Measurements from ENCODE around the gene MAPKAPK2. TPM values are rescaled to one million over a fixed set of nuclear protein-coding genes. Genes with fewer than 3 reads are reported as not detected.

The MAPKAPK2 gene
- total RNA-seq, 4 donors from 2014 or later = 37.8 to 63.3 (median 42.9) TPM

DNA sequence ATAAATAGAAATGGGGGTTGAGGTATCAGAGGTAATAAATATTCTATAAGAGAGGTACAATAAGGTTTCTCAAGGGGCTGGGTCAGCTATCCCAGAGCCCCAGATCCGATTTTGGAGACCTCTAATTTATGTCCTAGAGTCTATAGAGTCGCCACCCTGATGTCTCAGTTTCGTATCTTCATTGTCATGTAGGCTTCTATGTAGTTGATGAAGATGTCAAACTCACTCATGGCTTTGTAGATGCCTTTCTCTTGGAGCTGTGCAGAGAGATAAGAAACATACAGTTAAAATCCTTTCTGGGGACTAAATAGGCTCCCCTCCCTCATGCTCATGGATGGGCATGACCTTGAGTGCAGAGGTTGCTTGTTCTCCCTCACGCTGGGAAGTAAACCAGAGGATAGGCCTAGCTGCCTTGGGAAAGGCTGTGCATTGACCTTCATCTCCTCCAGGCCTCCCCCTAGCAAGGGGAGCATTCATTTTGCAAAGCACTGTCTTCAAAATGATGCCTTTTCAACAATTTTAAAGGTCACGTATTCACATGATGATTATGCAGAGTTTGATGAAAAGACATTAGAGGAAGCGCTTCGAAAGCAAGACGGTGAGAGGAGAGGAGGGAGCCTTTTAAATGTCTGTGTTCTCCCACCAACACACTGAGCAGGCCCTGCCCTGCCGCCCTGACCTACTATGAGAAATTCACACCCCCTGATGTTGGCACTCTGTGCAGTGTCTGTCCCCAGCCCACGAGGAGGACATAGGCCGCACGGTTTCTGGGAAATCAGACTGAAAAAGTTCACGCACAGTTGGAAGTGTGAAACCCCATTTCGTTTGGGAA is 84.0 kb downstream of the MAPKAPK2 start:
- TF ChIP-seq, protein P1, sequence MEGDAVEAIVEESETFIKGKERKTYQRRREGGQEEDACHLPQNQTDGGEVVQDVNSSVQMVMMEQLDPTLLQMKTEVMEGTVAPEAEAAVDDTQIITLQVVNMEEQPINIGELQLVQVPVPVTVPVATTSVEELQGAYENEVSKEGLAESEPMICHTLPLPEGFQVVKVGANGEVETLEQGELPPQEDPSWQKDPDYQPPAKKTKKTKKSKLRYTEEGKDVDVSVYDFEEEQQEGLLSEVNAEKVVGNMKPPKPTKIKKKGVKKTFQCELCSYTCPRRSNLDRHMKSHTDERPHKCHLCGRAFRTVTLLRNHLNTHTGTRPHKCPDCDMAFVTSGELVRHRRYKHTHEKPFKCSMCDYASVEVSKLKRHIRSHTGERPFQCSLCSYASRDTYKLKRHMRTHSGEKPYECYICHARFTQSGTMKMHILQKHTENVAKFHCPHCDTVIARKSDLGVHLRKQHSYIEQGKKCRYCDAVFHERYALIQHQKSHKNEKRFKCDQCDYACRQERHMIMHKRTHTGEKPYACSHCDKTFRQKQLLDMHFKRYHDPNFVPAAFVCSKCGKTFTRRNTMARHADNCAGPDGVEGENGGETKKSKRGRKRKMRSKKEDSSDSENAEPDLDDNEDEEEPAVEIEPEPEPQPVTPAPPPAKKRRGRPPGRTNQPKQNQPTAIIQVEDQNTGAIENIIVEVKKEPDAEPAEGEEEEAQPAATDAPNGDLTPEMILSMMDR (IDR thresholded peaks at IDR 0.05; ENCODE audit: low read depth) = no peak

DNA sequence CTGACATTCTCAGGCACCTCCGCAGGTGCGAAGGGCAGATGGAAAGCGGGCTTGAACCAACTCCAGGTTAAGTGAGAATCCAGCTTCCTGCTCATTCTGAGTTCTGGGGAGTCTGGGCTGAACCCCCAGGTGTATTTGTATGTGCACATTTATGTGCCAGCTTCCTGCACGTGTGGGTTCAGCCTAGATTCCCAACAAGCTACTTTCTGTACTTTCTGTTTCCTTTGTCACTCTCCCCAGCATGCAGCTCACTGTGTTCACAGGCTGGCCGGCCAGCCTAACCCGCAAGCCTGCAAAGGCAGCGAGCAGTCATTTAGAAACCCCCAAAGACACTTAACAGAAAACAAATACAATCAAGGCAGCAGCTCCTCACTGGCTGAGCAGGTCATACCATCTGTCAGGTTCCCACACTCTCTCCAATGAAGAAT is 84.6 kb downstream of the MAPKAPK2 start:
- TF ChIP-seq, protein P1 (IDR thresholded peaks at IDR 0.05; ENCODE audit: low read depth) = no peak

DNA sequence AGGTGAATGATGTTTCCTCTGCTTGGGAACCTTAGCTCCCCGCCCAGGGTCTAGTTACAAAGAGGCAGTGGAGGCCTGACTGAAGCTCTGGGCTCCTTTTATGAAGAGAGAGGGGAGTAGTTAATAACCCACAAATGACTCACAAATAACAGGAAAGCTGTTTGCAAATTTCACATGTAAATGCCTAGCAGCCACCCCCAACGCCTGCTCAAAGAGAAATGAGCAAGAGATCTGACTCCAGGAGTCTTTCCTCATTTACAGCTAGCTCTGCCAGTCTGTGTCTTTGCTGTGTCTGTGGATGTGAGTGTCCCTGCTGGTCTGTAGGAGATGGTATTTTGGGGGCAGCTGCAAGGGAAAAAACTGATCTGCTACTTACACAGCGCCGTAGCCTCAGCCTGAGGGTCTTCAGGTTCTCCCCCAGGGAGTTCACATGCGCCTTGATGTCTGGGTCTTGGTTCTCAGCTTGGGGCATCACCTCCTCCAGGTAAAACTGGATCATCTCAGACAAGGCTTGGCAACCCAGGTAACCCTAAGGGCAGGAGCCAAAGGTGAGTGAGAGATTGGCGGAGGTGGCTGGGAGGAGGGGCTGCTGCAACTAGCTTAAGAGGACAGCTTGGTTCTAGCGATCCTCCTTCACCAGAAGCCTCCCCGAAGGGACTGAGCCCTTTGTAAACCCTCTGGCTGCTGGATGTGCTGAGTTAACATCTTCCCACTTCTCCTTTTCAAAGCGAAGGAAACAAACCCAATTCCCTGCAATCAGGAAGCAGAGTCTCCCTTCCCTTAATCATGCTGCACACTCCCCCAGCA is 86.0 kb downstream of the MAPKAPK2 start, which contains the start of gene IL19:
Gene IL19 (plus strand): TSS at position 243 of the 807 bp plus-strand sequence. CDS start 65,890 bp downstream, outside the sequence.
- TF ChIP-seq, protein P1 (IDR thresholded peaks at IDR 0.05; ENCODE audit: low read depth) = no peak

DNA sequence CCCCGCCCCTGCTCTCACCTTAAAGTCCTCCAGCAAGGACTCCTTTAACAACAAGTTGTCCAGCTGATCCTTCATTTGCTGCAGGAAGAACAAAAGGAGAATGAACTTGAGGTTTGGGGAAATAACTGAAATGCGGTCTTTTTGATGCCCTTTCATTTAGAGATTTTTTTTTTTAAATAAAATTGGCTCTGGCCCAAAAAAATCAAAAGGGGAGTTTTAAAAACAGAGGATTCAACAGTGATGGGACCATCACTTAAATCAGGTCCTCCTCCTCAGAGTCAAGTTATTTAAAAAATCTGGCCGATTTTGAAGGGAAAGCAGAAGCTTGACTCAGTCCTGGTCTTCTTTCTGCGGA is 86.6 kb downstream of the MAPKAPK2 start:
- TF ChIP-seq, protein P1 (IDR thresholded peaks at IDR 0.05; ENCODE audit: low read depth) = no peak

DNA sequence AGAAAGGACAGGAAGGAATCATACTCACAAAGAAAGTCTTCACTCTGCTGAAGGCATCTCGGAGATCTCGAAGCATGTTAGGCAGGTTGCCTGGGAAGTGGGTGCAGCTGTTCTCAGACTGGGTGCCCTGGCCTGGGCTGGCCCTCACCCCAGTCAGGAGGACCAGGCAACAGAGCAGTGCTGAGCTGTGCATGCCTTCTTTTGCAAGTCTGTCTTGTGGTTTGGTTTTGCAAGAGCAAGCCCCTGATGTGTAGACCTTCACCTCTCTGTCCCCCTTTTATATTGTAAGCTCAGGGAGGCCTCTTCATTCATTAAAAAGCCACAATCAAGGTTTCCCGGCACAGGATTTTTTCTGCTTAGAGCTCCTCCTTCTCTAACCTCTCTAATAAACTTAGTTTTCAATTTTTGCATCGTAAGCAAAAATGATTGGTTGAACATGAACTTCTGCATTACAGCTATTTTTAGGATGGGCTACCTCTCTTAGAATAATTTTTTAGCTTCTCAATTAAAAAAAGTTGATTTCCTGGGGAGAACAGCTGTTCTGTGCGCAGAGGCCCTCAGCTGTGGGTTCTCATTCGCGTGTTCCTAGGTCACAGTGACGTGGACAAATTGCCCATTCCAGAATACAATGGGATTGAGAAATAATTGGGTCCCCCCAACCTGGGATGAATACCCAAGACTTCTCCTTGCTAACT is 87.7 kb downstream of the MAPKAPK2 start, which contains the start of gene IL10:
Gene IL10 (minus strand): TSS at position 252 of the 695 bp plus-strand sequence. CDS start 59 bp downstream, at position 193.
- TF ChIP-seq, protein P1 (IDR thresholded peaks at IDR 0.05; ENCODE audit: low read depth) = no peak

DNA sequence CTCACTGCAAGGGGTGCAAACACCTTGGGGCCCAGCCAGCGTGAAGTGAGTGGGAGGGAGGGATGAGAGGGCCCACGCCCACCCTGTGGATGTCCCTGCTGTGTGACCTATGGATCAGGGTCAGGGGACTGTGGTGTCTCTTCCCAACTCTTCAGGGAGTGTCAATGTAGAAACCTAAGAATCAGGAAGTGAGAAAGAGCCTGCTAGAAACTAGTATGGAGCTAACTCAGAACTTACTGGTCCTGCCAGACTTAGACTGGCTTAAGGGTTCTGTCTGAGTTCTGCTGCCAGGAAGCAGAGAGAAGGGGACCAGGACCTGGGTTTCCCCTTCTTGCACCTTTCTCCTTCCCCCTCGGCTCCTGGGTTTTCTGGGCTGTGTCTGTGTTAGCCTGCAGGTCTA is 89.4 kb downstream of the MAPKAPK2 start:
- TF ChIP-seq, protein P1 (IDR thresholded peaks at IDR 0.05; ENCODE audit: low read depth) = no peak
